GM18520 (cell line): ENCODE measurements around the gene EXOSC3.

Source experiments
- ATAC-seq: cut with Tn5 transposase; IDR thresholded peaks from one replicate; pipeline ENCODE4 v1.9.1; 2021; ENCODE audit not compliant: unreplicated experiment

EXOSC3 gene

GRCh38 chr9:37739222-37739621 lies 45.6 kb downstream of the EXOSC3 start:
- no peak for ATAC-seq

GRCh38 chr9:37732952-37733351 lies 51.9 kb downstream of the EXOSC3 start:
- no peak for ATAC-seq

- no peak for ATAC-seq
Measured at GRCh38 chr9:37732086-37732741, 52.6 kb downstream of the EXOSC3 start.

- ATAC-seq, result no peak
Measured at GRCh38 chr9:37730839-37731238, 54.0 kb downstream of the EXOSC3 start.

GRCh38 chr9:37730256-37730655 lies 54.6 kb downstream of the EXOSC3 start:
- no peak for ATAC-seq
